ENCODE data around the gene RABGGTA. TPM values are rescaled to one million over a fixed set of nuclear protein-coding genes. Genes with fewer than 3 reads are reported as not detected.

RABGGTA gene
- total and polyA plus RNA-seq, 10 of the 15 experiments (the other 5 are each of a cell fraction or from before 2014, with no cell fraction given), result 19.1 to 75.6 (median 46.9) TPM

DNA sequence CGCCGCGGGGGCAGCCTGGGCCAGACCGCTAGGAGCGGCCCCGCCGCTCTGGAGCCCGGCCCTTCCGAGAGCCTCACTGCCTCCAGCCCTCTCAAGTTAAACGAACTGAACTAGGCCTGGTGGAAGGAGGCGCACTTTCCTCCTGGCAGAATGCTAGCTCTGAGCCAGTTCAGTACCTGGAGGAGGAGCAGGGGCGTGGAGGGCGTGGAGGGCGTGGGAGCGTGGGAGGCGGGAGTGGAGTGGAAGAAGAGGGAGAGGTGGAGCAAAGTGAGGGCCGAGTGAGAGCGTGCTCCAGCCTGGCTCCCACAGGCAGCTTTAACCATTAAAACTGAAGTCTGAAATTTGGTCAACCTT is 45.2 kb upstream of the RABGGTA start (continued):
- TF ChIP-seq, protein P1, sequence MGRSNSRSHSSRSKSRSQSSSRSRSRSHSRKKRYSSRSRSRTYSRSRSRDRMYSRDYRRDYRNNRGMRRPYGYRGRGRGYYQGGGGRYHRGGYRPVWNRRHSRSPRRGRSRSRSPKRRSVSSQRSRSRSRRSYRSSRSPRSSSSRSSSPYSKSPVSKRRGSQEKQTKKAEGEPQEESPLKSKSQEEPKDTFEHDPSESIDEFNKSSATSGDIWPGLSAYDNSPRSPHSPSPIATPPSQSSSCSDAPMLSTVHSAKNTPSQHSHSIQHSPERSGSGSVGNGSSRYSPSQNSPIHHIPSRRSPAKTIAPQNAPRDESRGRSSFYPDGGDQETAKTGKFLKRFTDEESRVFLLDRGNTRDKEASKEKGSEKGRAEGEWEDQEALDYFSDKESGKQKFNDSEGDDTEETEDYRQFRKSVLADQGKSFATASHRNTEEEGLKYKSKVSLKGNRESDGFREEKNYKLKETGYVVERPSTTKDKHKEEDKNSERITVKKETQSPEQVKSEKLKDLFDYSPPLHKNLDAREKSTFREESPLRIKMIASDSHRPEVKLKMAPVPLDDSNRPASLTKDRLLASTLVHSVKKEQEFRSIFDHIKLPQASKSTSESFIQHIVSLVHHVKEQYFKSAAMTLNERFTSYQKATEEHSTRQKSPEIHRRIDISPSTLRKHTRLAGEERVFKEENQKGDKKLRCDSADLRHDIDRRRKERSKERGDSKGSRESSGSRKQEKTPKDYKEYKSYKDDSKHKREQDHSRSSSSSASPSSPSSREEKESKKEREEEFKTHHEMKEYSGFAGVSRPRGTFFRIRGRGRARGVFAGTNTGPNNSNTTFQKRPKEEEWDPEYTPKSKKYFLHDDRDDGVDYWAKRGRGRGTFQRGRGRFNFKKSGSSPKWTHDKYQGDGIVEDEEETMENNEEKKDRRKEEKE (IDR thresholded peaks at IDR 0.05), result no peak
- TF ChIP-seq LARP7 (IDR thresholded peaks at IDR 0.05) (no peak), CHD1 (IDR thresholded peaks at IDR 0.05; ENCODE audit: low read depth, low read length) (no peak)
- TF ChIP-seq, protein P2, sequence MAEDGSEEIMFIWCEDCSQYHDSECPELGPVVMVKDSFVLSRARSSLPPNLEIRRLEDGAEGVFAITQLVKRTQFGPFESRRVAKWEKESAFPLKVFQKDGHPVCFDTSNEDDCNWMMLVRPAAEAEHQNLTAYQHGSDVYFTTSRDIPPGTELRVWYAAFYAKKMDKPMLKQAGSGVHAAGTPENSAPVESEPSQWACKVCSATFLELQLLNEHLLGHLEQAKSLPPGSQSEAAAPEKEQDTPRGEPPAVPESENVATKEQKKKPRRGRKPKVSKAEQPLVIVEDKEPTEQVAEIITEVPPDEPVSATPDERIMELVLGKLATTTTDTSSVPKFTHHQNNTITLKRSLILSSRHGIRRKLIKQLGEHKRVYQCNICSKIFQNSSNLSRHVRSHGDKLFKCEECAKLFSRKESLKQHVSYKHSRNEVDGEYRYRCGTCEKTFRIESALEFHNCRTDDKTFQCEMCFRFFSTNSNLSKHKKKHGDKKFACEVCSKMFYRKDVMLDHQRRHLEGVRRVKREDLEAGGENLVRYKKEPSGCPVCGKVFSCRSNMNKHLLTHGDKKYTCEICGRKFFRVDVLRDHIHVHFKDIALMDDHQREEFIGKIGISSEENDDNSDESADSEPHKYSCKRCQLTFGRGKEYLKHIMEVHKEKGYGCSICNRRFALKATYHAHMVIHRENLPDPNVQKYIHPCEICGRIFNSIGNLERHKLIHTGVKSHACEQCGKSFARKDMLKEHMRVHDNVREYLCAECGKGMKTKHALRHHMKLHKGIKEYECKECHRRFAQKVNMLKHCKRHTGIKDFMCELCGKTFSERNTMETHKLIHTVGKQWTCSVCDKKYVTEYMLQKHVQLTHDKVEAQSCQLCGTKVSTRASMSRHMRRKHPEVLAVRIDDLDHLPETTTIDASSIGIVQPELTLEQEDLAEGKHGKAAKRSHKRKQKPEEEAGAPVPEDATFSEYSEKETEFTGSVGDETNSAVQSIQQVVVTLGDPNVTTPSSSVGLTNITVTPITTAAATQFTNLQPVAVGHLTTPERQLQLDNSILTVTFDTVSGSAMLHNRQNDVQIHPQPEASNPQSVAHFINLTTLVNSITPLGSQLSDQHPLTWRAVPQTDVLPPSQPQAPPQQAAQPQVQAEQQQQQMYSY (CRISPR knock-in tag; IDR thresholded peaks at IDR 0.05), result no peak
- TF ChIP-seq, protein P3, sequence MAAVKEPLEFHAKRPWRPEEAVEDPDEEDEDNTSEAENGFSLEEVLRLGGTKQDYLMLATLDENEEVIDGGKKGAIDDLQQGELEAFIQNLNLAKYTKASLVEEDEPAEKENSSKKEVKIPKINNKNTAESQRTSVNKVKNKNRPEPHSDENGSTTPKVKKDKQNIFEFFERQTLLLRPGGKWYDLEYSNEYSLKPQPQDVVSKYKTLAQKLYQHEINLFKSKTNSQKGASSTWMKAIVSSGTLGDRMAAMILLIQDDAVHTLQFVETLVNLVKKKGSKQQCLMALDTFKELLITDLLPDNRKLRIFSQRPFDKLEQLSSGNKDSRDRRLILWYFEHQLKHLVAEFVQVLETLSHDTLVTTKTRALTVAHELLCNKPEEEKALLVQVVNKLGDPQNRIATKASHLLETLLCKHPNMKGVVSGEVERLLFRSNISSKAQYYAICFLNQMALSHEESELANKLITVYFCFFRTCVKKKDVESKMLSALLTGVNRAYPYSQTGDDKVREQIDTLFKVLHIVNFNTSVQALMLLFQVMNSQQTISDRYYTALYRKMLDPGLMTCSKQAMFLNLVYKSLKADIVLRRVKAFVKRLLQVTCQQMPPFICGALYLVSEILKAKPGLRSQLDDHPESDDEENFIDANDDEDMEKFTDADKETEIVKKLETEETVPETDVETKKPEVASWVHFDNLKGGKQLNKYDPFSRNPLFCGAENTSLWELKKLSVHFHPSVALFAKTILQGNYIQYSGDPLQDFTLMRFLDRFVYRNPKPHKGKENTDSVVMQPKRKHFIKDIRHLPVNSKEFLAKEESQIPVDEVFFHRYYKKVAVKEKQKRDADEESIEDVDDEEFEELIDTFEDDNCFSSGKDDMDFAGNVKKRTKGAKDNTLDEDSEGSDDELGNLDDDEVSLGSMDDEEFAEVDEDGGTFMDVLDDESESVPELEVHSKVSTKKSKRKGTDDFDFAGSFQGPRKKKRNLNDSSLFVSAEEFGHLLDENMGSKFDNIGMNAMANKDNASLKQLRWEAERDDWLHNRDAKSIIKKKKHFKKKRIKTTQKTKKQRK (IDR thresholded peaks at IDR 0.05; ENCODE audit: low read depth, low read length), result no peak

Data from GM12878 (cell line).